HL-60 (cell line): ENCODE data around the gene FGF16.
A peak's percentile ranks its signal among the peaks of the same experiment; 100 is the strongest.

ENCODE experiments used
- CTCF ChIP-seq: IDR thresholded peaks from one replicate; pipeline ENCODE4 v1.5.1; 2011; ENCODE audit warnings: low read length, control low read depth, inconsistent platforms; ENCODE audit not compliant: insufficient read depth
- GABPA ChIP-seq: IDR thresholded peaks from 2 replicates; pipeline ENCODE4 v1.6.1; 2012; ENCODE audit warnings: low read depth
- POLR2AphosphoS5 ChIP-seq: IDR thresholded peaks from 2 replicates; pipeline ENCODE4 v1.6.1; 2012; ENCODE audit warnings: low read depth
- REST ChIP-seq: IDR thresholded peaks from 2 replicates; pipeline ENCODE4 v1.6.1; 2012; ENCODE audit warnings: low read depth; ENCODE audit not compliant: insufficient replicate concordance
- SPI1 ChIP-seq: IDR thresholded peaks from 2 replicates; pipeline ENCODE4 v1.6.1; 2012; ENCODE audit warnings: low read depth, mild to moderate bottlenecking, borderline replicate concordance

DNA sequence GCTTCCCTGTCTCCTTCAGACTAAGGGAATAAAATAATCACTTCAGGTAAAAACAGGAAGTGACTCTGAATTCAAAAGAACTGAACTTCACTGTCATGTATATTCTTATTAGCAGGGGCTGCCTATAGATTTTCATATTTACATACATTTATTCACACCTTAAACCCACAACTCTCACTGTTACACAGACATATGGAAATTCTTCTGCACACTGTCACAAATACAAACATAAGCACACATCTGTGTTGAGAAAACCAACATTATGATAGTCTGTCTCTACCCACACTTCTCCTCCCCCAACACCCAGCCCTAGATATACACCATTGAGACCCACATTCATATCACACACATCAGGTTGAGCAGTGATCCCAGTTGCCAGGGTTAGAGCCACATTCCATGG is 5.7 kb upstream of the FGF16 start:
- TF ChIP-seq CTCF (no peak), POLR2AphosphoS5 (no peak), REST (no peak), GABPA (no peak), SPI1 (0 out of 2 replicates have a peak, but pooled peaks have one; percentile 37)
